K562 (cell line): ENCODE data around the gene PLD5. TPM values are rescaled to one million over a fixed set of nuclear protein-coding genes. Genes with fewer than 3 reads are reported as not detected.
"Not testable (repeated sequence)": the region's sequence is repeated elsewhere in the genome, so short reads cannot be mapped to it uniquely, and the experiment has no call there.

Experiments
- ATAC-seq: fragments of 200-7000 bp; cut with Tn5 transposase; 3 replicates; pipeline ENCODE4 v1.9.1; 2020; ENCODE audit warnings: moderate library complexity
- BruUV-seq: library from RNA; stranded (reverse); fragments of 400-500 nt; replicated peaks from 2 replicates; lab custom pipeline; 2021; lab: Mats Ljungman, UMichigan
- CTCF ChIA-PET: fragments of 300-600 bp; formaldehyde crosslinking; extraction: SDS; loops from one replicate; lab custom pipeline; 2021; ENCODE audit warnings: low intra/inter-chr PET ratio; lab: Yijun Ruan, JAX
- POLR2A ChIA-PET: fragments of 300-600, 350-650 bp; sonication (Branson Sonifier 250); formaldehyde crosslinking; extraction: SDS; loops from one replicate; lab custom pipeline; 2021; ENCODE audit warnings: antibody characterized with exemption, inconsistent platforms; lab: Yijun Ruan, JAX
- DNase-seq, 4 experiments: peaks; one replicate each; pipeline versions ENCODE4 v3.0.0 to v3.0.0-alpha.2; 2011 to 2018; ENCODE audit warnings: low spot score in 3 of 4, mixed read lengths in 3 of 4; ENCODE audit errors: extremely low read depth in 1 of 4
- FAIRE-seq: peaks from 2 replicates; lab custom pipeline; 2011; peaks lifted over from hg19 to GRCh38; lab: Jason Lieb, UNC
- H2AFZ ChIP-seq: 2 replicates; pipeline ENCODE4 v1.6.0; 2011; ENCODE audit warnings: low read depth, low read length, control low read depth, inconsistent platforms
- H3K27ac ChIP-seq: fragments of 200-600 bp; 3 replicates; pipeline ENCODE4 v1.8.0; 2011; ENCODE audit warnings: low read depth, mild to moderate bottlenecking, control low read depth, inconsistent platforms, low read length, moderate library complexity, mixed read lengths; ENCODE audit errors: extremely low read depth
- H3K27me3 ChIP-seq, 2 experiments: fragments of 300-600 bp in 1 of 2; 2 replicates in 1 of 2; 3 replicates in 1 of 2; pipeline versions ENCODE4 v1.6.0 to v1.8.0; 2011; ENCODE audit warnings: inconsistent platforms in 2 of 2, low read length in 2 of 2, mild to moderate bottlenecking in 1 of 2, mixed read lengths in 1 of 2, moderate library complexity in 1 of 2; ENCODE audit not compliant: control insufficient read depth in 2 of 2, insufficient read depth in 2 of 2
- H3K36me3 ChIP-seq: fragments of 300-600 bp; 3 replicates; pipeline ENCODE4 v1.8.0; 2011; ENCODE audit warnings: mild to moderate bottlenecking, low read length, inconsistent platforms; ENCODE audit not compliant: control insufficient read depth, insufficient read depth
- H3K4me1 ChIP-seq, 2 experiments: fragments of 200-600 bp in 1 of 2; replicated peaks in 1 of 2; 2 replicates in 1 of 2; 3 replicates in 1 of 2; pipeline versions ENCODE4 v1.5.1 to v1.8.0; 2011; ENCODE audit warnings: inconsistent platforms in 2 of 2, low read length in 2 of 2, mild to moderate bottlenecking in 1 of 2, mixed read lengths in 1 of 2, moderate library complexity in 1 of 2; ENCODE audit not compliant: control insufficient read depth in 2 of 2, insufficient read depth in 2 of 2
- H3K4me2 ChIP-seq: 2 replicates; pipeline ENCODE4 v1.6.1; 2011; ENCODE audit warnings: low read length, control low read depth, inconsistent platforms, mixed read lengths; ENCODE audit not compliant: insufficient read depth
- H3K4me3 ChIP-seq: fragments of 200-600 bp; sonication (generic), shearing (Covaris generic); 2 replicates; pipeline ENCODE4 v1.5.1; 2016; ENCODE audit warnings: control low read depth, inconsistent platforms
- H3K79me2 ChIP-seq: fragments of 200-600 bp; 3 replicates; pipeline ENCODE4 v1.8.0; 2011; ENCODE audit warnings: low read length, inconsistent platforms; ENCODE audit not compliant: control insufficient read depth, insufficient read depth
- H3K9ac ChIP-seq, 2 experiments: 2 replicates each; pipeline versions ENCODE4 v1.6.0 to v1.6.1; 2011; ENCODE audit warnings: low read depth in 2 of 2, low read length in 2 of 2, control low read depth in 1 of 2, inconsistent platforms in 1 of 2, mild to moderate bottlenecking in 1 of 2, mixed read lengths in 1 of 2; ENCODE audit not compliant: insufficient read depth in 1 of 2
- H3K9me1 ChIP-seq: one replicate; pipeline ENCODE4 v1.6.0; 2011; ENCODE audit warnings: inconsistent platforms, mild to moderate bottlenecking, low read length, moderate library complexity; ENCODE audit not compliant: control insufficient read depth, insufficient read depth
- H3K9me3 ChIP-seq: replicated peaks from 2 replicates; pipeline ENCODE4 v1.5.1; 2011; ENCODE audit warnings: low read depth, low read length, inconsistent platforms; ENCODE audit not compliant: control insufficient read depth, insufficient read depth
- H4K20me1 ChIP-seq: replicated peaks from 2 replicates; pipeline ENCODE4 v1.6.1; 2011; ENCODE audit warnings: low read length, inconsistent platforms, mixed read lengths; ENCODE audit not compliant: control insufficient read depth, insufficient read depth
- C11orf30 ChIP-seq: fragments of 450-650 bp; IDR thresholded peaks from 2 replicates; pipeline ENCODE4 v1.6.1; 2016; ENCODE audit warnings: low read depth, mild to moderate bottlenecking
- WGBS: fragments of 100-300 bp; shearing (Covaris generic); methylation state at CpG from one replicate; pipeline ENCODE4 v1.1.6; 2016; ENCODE audit warnings: low coverage, mixed read lengths; ENCODE audit not compliant: insufficient coverage; ENCODE audit errors: missing lambda C conversion rate; 5-methylcytosine and 5-hydroxymethylcytosine counted together
- in situ Hi-C: fragments of 300-500 bp; cut with MboI; formaldehyde crosslinking; loops from 4 replicates; pipeline ENCODE4 v1.15.0; 2018; ENCODE audit warnings: inconsistent platforms, mixed read lengths
- intact Hi-C: fragments of 100-400 bp; cut with micrococcal nuclease; formaldehyde crosslinking; loops from 2 replicates; pipeline ENCODE4 v1.14.2; 2022
- polyA plus RNA-seq, 8 experiments: library from polyadenylated mRNA; depleted of rRNA in 4 of 8; stranded (reverse) in 5 of 8; unstranded in 3 of 8; fragments of >200 nt; fragmentation: Nextera tagmentation in 2 of 8; fragmentation: Illumina TruSeq in 1 of 8; extraction: Ambion mirVana in 2 of 8; extraction: Trizol in 1 of 8; gene quantifications; 2 replicates each; pipeline versions ENCODE4 v1.2.1 to v1.2.3, GENCODE V29; 2011 to 2014; ENCODE audit warnings: inconsistent platforms in 1 of 8, missing spikeins in 1 of 8
- total RNA-seq, 7 experiments: library from RNA; depleted of rRNA in 6 of 7; stranded (reverse); fragments of >200 nt in 6 of 7; fragmentation: Illumina TruSeq in 2 of 7; extraction: Trizol in 2 of 7; gene quantifications; 2 replicates each; pipeline versions ENCODE4 v1.2.1 to v1.2.3, GENCODE V29; 2011 to 2021; ENCODE audit warnings: low replicate concordance in 1 of 7

PLD5 gene
- total and polyA plus RNA-seq, 9 of the 15 experiments (the other 6 are each of a cell fraction or from before 2014, with no cell fraction given), result not detected

DNA sequence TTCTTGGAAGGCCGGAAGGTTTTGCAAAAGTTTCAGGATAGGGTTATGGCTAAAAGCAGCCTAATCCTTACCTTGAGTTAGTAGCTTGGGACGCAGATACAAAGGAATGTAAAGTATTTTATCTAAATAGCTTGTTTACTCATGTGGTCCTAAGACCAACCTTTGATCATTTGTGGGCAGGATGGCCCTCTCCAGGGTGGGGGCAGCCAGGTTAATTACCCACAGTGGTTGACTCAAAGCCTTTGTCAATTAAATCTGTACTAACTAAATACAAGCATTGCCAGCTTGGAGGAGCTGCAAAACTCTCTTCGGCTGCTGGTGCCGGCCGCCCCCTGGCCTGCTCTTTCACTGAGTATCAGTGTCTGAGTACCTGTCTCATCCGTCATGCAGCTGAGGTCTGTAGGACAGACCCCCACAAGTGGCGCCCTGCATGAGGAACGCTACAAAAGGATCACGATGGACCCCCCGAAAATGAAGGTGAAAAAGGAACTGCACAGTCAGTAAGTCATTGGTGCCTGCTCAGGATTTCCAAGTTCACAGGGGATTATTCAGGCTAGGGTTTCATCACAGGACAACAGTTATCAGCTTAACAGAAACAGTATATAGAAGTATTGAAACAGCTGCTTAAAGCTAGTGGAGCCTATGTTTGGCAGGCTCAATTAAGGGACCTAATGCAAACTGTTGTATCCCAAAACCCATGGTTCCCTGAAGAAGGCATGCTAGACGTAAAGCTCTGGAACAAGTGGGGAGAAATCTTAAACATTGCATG, 313.1 kb downstream of the PLD5 start:
- no peak overlapping the region for H3K27ac ChIP-seq
- no peaks in the 10 kb centered on the region for H3K36me3 ChIP-seq
- BruUV-seq, result no TSS peak
- 0% methylated on average over 11 of the region's 11 CpGs for whole genome bisulfite sequencing
- in situ Hi-C loops, result no loop called here
- CTCF ChIA-PET, result no interaction called here
- no peaks in the 10 kb centered on the region for H3K27me3 ChIP-seq
- H3K79me2 ChIP-seq, result no peaks in the 10 kb centered on the region
- no peak for FAIRE-seq
- H3K9me1 ChIP-seq, result no peaks in the 10 kb centered on the region
- H3K4me3 ChIP-seq, result no peak overlapping the region
- no peak for TF ChIP-seq C11orf30
- TF ChIP-seq, all 486 proteins: peak for 0
- H4K20me1 ChIP-seq, result no peaks in the 10 kb centered on the region
- no peak for DNase-seq
- no peaks in the 10 kb centered on the region for H3K9me3 ChIP-seq
- no peak overlapping the region for H3K4me2 ChIP-seq
- no peak for ATAC-seq
- H3K4me1 ChIP-seq, result no peaks in the 10 kb centered on the region
- POLR2A ChIA-PET, result no interaction called here
- intact Hi-C loops, result no loop called here
- H2AFZ ChIP-seq, result no peak overlapping the region
- H3K9ac ChIP-seq, result no peak overlapping the region

DNA sequence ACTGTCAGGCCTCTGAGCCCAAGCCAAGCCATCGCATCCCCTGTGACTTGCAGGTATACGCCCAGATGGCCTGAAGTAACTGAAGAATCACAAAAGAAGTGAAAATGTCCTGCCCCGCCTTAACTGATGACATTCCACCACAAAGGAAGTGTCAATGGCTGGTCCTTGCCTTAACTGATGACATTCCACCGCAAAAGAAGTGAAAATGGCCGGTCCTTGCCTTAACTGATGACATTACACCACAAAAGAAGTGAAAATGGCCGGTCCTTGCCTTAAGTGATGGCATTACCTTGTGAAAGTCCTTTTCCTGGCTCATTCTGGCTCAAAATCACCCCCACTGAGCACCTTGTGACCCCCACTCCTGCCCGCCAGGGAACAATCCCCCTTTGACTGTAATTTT, 314.2 kb downstream of the PLD5 start:
- ATAC-seq, H3K79me2 ChIP-seq, H4K20me1 ChIP-seq, CTCF ChIA-PET, H3K4me2 ChIP-seq, H3K27ac ChIP-seq, H3K9me1 ChIP-seq, H3K4me1 ChIP-seq, H3K27me3 ChIP-seq, H3K9me3 ChIP-seq, H3K36me3 ChIP-seq, H2AFZ ChIP-seq, in situ Hi-C loops, intact Hi-C loops, H3K4me3 ChIP-seq, BruUV-seq, DNase-seq, H3K9ac ChIP-seq, FAIRE-seq: not testable (repeated sequence)
- WGBS, result under 1% methylated on average over 7 of the region's 7 CpGs
- POLR2A ChIA-PET, result interaction anchor here (0.8 kb wide), 1 partner anchor 748 kb away, joined by 3 read pairs; no protein-coding TSS in a partner anchor
